Esophagus muscularis mucosa (tissue), 3 donors: ENCODE data around the gene PHF21A.

Source experiments
- POLR2AphosphoS5 ChIP-seq, 2 donors: sonication (generic); formaldehyde crosslinking; IDR thresholded peaks; one replicate each; pipeline ENCODE4 v1.6.1; 2017; ENCODE audit warnings: antibody characterized with exemption in 2 of 2
- TF ChIP-seq, protein P1 (sequence below), 3 experiments: fragments of 200-600 bp in 2 of 3; fragments of 450-650 bp in 1 of 3; sonication (generic) in 2 of 3; IDR thresholded peaks; one replicate each; pipeline ENCODE4 v1.5.1; 2017 to 2019; ENCODE audit warnings: antibody characterized with exemption in 3 of 3, mild to moderate bottlenecking in 2 of 3, moderate library complexity in 1 of 3

DNA sequence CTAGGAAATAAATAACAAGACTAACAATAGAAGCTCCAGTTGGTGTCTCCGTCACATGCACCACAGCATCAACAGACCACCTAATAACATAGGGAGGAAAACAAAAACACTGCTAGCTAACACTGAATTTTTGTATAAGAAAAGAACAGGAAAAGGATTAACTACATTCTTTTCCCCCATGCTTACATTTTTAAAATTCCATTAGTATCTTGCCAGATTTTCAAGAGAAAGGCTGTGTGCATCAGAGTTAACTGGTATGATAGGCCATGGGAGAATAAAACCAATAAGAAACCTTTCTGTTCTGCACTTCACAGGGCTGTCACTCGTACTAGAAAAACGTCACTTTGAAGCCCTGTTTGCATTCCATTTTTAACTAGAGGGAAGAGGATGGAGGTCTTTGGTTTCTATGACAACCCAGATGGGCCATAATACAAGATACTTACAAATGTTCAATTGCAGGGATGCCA lies 119.8 kb downstream of the PHF21A start:
- TF ChIP-seq, protein P1, sequence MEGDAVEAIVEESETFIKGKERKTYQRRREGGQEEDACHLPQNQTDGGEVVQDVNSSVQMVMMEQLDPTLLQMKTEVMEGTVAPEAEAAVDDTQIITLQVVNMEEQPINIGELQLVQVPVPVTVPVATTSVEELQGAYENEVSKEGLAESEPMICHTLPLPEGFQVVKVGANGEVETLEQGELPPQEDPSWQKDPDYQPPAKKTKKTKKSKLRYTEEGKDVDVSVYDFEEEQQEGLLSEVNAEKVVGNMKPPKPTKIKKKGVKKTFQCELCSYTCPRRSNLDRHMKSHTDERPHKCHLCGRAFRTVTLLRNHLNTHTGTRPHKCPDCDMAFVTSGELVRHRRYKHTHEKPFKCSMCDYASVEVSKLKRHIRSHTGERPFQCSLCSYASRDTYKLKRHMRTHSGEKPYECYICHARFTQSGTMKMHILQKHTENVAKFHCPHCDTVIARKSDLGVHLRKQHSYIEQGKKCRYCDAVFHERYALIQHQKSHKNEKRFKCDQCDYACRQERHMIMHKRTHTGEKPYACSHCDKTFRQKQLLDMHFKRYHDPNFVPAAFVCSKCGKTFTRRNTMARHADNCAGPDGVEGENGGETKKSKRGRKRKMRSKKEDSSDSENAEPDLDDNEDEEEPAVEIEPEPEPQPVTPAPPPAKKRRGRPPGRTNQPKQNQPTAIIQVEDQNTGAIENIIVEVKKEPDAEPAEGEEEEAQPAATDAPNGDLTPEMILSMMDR (IDR thresholded peaks at IDR 0.05): no peak
- TF ChIP-seq POLR2AphosphoS5 (IDR thresholded peaks at IDR 0.05): no peak
